ENCODE results near the gene CELF2. TPM values are rescaled to one million over a fixed set of nuclear protein-coding genes. Genes with fewer than 3 reads are reported as not detected.

The CELF2 gene
- total RNA-seq, 1 donor from 2014 or later: 29.3 TPM

- no peak for DNase-seq
Observed at GRCh38 chr10:11023009-11023953, 5.6 kb downstream of the CELF2 start.

- no peak for DNase-seq
Observed at GRCh38 chr10:11024596-11024995, 6.9 kb downstream of the CELF2 start.

- DNase-seq: no peak
Observed at GRCh38 chr10:11025978-11026377, 8.3 kb downstream of the CELF2 start.

- DNase-seq: peak; percentile 61
Observed at GRCh38 chr10:11026773-11027172, 9.1 kb downstream of the CELF2 start.

GRCh38 chr10:11034762-11035161 is 17.1 kb downstream of the CELF2 start:
- no peak for DNase-seq

GRCh38 chr10:11035301-11035991 is 17.8 kb downstream of the CELF2 start:
- DNase-seq: no peak

- peak; percentile 14 for DNase-seq
Observed at GRCh38 chr10:11036424-11037011, 18.8 kb downstream of the CELF2 start.

GRCh38 chr10:11037991-11038390 is 20.3 kb downstream of the CELF2 start:
- no peak for DNase-seq

- DNase-seq: no peak
Observed at GRCh38 chr10:11042357-11042756, 24.7 kb downstream of the CELF2 start.

- DNase-seq: no peak
Observed at GRCh38 chr10:11043039-11043438, 25.4 kb downstream of the CELF2 start.

GRCh38 chr10:11043446-11044127 is 25.9 kb downstream of the CELF2 start:
- no peak for DNase-seq

- DNase-seq: no peak
Observed at GRCh38 chr10:11045487-11045886, 27.8 kb downstream of the CELF2 start.

GRCh38 chr10:11045995-11046775 is 28.5 kb downstream of the CELF2 start:
- no peak for DNase-seq

- no peak for DNase-seq
Observed at GRCh38 chr10:11046776-11047160, 29.1 kb downstream of the CELF2 start.

- DNase-seq: peak; percentile 37
Observed at GRCh38 chr10:11048707-11049278, 31.1 kb downstream of the CELF2 start.

- DNase-seq: no peak
Observed at GRCh38 chr10:11049806-11050205, 32.1 kb downstream of the CELF2 start.

- no peak for DNase-seq
Observed at GRCh38 chr10:11050301-11051287, 32.9 kb downstream of the CELF2 start.

- DNase-seq: no peak
Observed at GRCh38 chr10:11057018-11057417, 39.3 kb downstream of the CELF2 start.

- no peak for DNase-seq
Observed at GRCh38 chr10:11057448-11057847, 39.8 kb downstream of the CELF2 start.

GRCh38 chr10:11057994-11058393 is 40.3 kb downstream of the CELF2 start:
- no peak for DNase-seq
